ENCODE data around the gene ICA1L.

The ICA1L gene

GRCh38 chr2:202780514-202781021 is 91.0 kb downstream of the ICA1L start:
- DNase-seq = peak; percentile 8

GRCh38 chr2:202778217-202778616 is 93.3 kb downstream of the ICA1L start:
- no peak for DNase-seq

GRCh38 chr2:202774104-202774503 is 97.5 kb downstream of the ICA1L start:
- DNase-seq = no peak

DNA sequence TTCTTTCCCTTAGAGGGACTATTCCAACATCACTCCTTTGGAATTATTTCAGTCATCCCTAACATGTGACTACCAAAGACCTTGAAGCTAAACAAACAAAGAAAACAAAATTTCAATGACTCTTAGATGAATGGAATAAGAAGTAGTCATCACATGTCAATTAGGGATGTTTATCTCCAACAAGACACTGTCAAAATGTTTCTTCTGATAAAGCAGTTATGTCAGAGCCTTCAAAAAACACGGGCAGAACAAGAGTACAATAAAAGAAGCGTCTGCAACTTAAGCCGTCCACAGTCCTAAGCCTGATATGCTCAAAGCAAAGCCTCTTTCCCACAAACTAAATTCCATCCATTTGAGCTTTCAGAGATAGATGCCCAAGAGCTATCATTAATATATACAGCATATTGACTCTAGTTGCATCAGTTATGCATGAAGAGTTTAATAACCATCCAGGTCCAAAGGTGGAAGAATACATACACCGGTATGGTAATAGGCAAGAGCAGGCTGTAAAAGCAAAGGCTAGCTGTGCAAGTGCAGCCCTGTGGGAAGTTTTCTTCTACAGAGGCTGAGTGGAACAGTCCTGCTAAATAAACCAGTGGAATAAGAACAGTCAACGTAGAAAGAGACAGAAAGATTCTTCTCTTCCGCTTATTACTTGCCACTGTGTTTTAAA is 98.1 kb downstream of the ICA1L start:
- peak; percentile 74 for DNase-seq

DNA sequence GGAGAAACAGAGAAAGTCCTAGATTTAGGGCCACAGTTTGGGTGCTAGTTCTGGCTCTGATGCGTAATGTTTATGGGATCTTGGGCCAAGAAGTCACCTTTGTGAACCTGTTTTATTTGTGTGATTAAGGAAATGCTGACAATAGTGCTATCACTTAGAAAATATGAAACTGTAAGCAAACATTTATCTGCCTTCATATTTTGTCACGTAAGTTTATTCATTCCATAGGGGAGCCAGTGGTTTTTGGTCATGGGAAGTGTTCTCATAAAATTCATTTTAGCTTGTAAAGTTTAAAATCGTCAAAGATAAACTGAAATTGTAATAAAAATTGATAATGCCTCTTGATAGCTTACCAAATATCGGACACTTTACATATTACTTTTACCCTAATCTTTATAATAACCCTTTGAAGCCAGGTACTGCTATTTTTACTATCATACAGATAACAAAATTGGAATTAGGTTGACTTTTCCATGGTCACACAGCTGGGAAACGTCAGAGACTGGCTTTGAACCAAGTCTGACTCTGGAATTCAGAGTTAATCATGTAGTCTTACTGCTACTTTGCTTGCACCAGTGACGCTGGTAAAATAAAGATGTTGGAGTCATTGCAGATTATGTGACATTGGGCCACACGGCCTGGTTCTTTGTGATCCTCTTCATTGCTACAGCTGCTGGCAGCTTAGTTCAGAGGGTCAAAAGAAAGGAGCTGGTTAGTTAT is 99.7 kb downstream of the ICA1L start:
- DNase-seq = no peak

DNA sequence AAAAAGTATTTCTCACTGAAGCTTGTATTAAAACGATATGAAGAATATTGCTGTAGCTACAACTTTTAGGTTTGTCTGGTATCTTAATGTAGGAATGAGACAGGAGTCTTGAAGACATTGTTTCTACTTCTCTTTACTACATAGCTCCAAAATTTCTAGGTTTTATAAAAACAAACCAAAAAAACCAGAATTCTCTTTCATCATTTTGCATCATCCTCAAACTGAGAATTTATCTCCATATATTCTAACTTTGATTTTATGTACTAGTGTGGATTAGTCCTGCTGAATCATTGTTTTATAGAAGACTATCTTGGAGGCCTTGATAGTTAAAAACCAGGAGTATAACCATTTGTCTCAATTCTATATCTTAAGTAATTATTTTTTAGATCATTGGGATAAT is 100.2 kb downstream of the ICA1L start:
- no peak for DNase-seq

- no peak for DNase-seq
Observed at GRCh38 chr2:202769201-202769600, 102.4 kb downstream of the ICA1L start.

DNA sequence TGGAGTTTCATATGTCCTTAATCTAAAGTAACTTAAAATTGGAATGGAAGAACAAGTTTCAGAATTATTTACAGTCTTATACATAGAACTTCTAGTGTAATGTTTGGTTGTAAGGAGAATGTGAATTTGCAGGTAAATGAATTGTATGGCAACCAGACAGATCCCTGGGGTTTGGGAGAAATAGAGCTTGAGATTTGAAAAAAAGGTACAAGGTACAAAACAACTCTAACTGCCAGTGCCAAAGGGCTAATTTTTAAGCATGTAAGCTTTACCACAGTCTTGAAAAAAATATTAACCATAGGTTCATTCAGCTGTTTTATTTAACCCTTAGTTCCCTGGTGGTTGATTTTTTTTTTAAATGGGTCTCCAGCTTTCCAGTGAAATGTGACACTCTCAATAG is 103.3 kb downstream of the ICA1L start:
- DNase-seq = no peak

DNA sequence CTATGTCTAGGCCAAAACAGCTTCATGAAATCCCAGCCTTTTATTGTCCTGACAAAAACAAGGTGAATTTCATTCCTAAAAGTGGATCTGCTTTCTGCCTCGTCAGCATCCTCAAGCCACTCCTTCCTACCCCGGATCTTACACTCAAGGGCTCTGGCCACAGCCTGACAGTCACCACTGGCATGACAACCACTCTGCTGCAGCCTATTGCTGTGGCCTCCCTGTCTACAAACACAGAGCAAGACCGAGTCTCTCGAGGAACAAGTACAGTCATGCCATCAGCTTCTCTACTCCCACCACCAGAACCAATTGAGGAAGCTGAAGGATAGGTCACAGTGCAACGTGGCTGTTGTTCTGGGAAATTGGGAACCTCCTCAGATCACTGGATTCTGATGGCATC is 106.1 kb downstream of the ICA1L start:
- DNase-seq = no peak

DNA sequence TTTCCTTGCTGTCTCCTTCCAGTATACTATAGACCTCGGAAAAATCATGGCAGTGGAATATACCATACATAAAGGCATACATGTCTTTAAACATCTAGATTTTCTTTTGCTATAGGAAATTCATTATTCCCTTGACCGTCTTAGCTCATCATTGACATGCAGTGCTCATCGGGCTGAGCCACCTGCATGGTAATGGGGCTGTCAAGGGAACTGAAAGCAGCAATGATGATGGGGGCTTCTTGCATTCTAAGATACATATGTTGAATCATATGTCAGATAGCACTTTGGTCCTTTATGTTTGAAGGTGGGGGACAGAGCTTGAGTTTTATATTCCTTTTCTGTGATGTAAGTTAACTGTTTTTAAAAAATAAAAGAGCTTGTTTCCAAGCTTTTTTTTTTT is 106.6 kb downstream of the ICA1L start:
- no peak for DNase-seq

- DNase-seq = no peak
Observed at GRCh38 chr2:202763916-202764315, 107.7 kb downstream of the ICA1L start.

DNA sequence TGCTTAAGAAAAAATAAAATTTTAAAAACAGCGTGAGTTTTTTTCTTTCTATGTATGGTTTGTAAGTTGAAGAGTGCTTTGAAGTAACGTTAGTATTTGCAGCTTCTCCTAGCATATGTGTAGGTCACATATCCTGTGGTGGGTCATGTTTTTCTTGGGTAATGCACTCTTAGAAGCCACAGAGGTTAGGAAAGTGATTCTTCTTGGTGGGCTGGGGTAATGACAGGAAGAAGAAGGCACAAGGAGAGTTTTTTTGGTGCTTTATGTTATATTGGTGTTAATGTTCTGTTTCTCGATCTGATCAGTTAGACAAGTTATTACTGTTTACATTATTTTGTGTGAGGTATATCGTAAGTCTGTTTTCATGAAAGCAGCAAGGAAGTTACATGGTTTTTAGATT is 109.0 kb downstream of the ICA1L start:
- DNase-seq = no peak

DNA sequence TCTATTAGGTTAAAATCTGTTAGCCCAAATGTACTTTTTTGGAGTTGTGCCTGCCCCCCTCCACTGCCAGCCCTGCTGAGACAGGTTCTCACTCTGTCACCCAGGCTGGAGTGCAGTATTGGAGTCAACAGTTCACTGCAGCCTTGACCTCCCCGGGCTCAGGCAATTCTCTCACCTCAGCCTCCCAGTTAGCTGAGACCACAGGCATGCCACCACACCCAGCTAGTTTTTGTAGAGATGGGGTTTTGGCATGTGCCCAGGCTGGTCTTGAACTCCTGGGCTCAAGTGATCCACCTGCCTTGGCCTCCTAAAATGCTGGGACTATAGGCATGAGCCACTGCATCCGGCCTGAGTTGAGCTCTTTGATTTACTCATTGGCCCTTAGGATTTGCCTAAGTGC is 110.7 kb downstream of the ICA1L start:
- no peak for DNase-seq

DNA sequence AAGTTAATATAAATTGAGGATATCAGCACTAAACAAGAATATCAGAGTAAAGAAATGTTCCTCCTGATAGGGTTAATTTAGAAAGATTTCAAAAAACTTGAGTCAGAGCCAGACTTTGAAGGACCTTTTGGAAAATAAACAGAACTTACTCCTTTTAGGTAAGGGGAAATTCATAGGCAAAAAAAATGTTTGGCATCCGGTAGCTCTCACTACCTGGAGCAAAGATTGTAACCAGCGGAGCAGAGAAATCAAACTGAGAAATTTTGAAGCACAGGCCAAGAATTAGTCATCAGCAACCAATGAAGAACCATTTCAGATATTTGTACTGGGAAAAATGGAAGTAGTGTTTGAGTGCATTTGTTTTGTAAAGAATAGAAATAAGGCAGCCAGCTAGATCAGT is 113.0 kb downstream of the ICA1L start:
- DNase-seq = no peak

DNA sequence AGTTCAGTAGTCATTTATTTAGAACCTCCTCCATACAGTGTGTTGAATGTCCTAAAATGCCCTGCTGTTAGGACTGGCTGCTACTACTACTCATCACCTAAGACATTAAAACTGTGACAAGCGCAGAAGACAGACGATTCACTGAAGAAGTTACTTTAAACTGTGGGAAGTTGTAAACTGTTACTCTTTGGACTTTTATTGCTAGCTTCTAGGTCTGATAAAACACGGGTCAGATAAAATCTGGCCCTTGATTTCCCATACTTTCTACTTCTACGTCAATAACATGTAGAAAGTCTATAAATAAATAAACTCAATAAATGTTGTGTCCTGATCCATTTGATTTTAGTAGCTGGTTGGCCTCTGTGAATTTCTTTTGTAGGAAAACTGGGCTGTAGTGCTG is 113.4 kb downstream of the ICA1L start:
- DNase-seq = no peak

DNA sequence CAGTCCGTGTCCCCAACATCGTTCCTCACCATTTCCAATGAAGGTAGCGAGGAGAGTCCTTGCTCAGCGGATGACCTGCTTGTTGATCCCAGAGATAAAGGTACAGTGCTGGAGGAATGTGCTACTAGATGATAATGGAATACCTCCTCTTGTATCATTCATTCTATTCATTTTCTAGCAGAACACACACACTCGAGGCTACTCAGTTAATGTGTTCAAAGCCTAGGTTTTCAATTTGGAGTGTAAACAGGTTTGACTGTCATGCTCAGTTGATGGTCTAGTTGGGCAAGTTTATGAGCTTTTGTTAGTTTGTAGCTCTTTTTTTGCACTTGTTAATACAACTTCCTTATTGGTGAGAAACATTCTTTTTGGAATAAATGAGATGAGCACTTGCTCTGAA is 114.2 kb downstream of the ICA1L start:
- DNase-seq = no peak

- DNase-seq = no peak
Observed at GRCh38 chr2:202756598-202756997, 115.0 kb downstream of the ICA1L start.

DNA sequence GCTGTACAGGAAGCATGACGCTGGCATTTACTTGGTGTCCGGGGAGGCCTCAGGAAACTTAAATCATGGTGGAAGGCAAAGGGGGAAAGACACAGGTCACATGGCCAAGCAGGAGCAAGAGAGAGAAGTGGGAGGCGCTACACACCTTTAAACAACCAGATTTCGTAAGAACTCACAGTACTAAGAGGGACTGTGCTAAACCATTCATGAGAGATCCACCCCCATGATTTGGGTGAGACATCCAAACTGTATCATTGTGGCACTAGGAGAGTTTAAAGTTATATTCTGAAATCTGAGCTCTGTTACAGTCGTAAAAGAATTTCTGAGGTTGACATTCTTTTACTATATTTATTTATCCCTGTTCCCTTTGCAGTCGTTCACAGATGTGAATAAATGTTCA is 116.6 kb downstream of the ICA1L start:
- no peak for DNase-seq

DNA sequence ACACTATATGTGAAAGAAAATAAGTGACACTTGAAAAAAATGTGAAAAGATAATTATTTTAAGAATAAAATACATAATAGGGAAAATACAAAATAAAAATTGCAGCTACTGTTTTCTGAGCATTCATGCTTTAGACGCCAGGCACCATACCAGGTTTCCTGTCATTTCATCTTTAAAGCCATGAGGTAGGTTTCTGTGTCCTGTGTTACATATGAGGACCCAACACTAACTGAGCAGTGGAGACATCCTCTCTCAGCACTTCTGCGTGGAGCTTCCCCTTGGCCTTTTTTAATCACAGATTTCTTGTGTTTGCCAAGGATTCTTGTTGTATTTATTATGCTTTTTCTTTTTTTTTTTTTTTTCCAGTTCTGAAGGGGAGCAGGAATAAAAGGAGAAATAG is 119.5 kb downstream of the ICA1L start:
- no peak for DNase-seq

- no peak for DNase-seq
Observed at GRCh38 chr2:202750763-202751427, 120.7 kb downstream of the ICA1L start.

DNA sequence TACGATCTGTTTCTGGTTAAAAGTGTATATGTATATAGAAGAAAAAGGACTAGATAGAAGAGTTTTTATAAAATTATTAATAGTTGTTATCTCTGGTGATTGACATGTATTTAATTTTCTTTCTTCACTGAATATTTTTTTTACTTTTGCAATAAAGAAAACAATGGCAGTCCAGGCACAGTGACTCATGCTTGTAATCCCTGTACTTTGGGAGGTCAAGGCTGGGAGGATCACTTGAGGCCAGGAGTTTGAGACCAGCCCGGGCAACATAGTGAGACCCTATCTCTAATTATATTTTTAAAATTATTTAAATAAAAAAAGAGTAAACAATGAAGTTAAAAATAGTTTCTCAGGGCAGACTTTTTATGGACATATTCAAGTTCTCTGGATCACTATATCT is 122.1 kb downstream of the ICA1L start:
- DNase-seq = no peak

- DNase-seq = no peak
Observed at GRCh38 chr2:202743613-202744012, 128.0 kb downstream of the ICA1L start.

DNA sequence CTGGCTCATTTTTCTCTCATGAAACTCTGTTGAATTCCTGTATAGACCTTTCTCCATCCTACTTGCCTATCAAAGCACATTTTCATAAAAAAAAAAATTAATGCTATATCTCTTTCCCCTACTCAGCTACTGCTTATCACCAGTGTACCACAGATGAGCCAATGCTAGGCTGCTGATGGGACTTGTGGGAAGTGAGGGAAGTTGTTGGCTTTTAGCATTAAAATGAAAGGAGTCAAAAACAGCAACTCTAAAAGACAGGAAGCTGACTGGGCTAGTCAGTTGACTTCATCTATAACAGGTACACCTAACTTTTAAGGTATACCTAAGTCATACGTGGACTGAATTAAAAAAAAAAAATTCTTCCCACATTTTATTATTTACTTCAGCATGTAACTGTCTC is 134.7 kb downstream of the ICA1L start:
- DNase-seq = no peak

- no peak for DNase-seq
Observed at GRCh38 chr2:202726070-202726469, 145.5 kb downstream of the ICA1L start.

Data from hematopoietic multipotent progenitor cell treated with erythropoietin and hydrocortisone succinate and interleukin-3 and kit ligand, for 8 days (in vitro differentiated cells).